ENCODE data around the gene KANSL1.

- no peak for TF ChIP-seq CTCF (conservative IDR thresholded peaks at IDR 0.05; ENCODE audit: low read depth, low read length)
- no peak for TF ChIP-seq MAZ (IDR thresholded peaks at IDR 0.05; ENCODE audit: borderline replicate concordance, low read depth, low read length)
- TF ChIP-seq POLR2A (IDR thresholded peaks at IDR 0.05; ENCODE audit: low read depth, low read length) = no peak
- TF ChIP-seq SMC3 (IDR thresholded peaks at IDR 0.05; ENCODE audit: low read depth, low read length) = no peak
- TF ChIP-seq RCOR1 (IDR thresholded peaks at IDR 0.05; ENCODE audit: insufficient replicate concordance, low read length) = no peak
- TF ChIP-seq MAFK (IDR thresholded peaks at IDR 0.05; ENCODE audit: low read depth, low read length) = no peak
- TF ChIP-seq CHD1 (IDR thresholded peaks at IDR 0.05; ENCODE audit: low read depth, low read length) = no peak
- no peak for TF ChIP-seq BHLHE40 (IDR thresholded peaks at IDR 0.05; ENCODE audit: low read depth, low read length)
Observed at GRCh38 chr17:46080118-46081017, 112.9 kb downstream of the KANSL1 start.

Measured in IMR-90 (cell line).